Lower leg skin (tissue), 3 donors: ENCODE results near the gene FBXO31.

ENCODE experiments used
- CTCF ChIP-seq, 3 donors: fragments of 450-650 bp; IDR thresholded peaks; one replicate each; pipeline ENCODE4 v1.5.1; 2016; ENCODE audit warnings: antibody characterized with exemption in 3 of 3, mild to moderate bottlenecking in 3 of 3, moderate library complexity in 2 of 3
- POLR2A ChIP-seq, 2 donors: fragments of 450-650 bp; IDR thresholded peaks; one replicate each; pipeline ENCODE4 v1.6.1; 2016 to 2017; ENCODE audit warnings: antibody characterized with exemption in 2 of 2, mild to moderate bottlenecking in 1 of 2, moderate library complexity in 1 of 2

- TF ChIP-seq CTCF (IDR thresholded peaks at IDR 0.05) (no peak), POLR2A (IDR thresholded peaks at IDR 0.05) (no peak)
These were observed 89.6 kb downstream of the FBXO31 start for GRCh38 chr16:87293990-87294389.
